Caco-2 (cell line): ENCODE data around the gene PTEN. TPM values are rescaled to one million over a fixed set of nuclear protein-coding genes. Genes with fewer than 3 reads are reported as not detected.

Source experiments
- BruUV-seq: library from RNA; stranded (reverse); fragments of 400-500 nt; replicated peaks from 2 replicates; lab custom pipeline; 2021; lab: Mats Ljungman, UMichigan
- CTCF ChIA-PET: fragments of 300-600 bp; sonication (Branson Sonifier 250); formaldehyde crosslinking; loops from one replicate; lab custom pipeline; 2022; ENCODE audit warnings: antibody characterized with exemption; lab: Charles Lee
- POLR2A ChIA-PET: fragments of 300-600 bp; sonication (Branson Sonifier 250); formaldehyde crosslinking; loops from one replicate; lab custom pipeline; 2022; ENCODE audit warnings: antibody characterized with exemption; lab: Charles Lee
- DNase-seq, 2 experiments: peaks; one replicate each; pipeline versions ENCODE4 v3.0.0 to v3.0.0-alpha.2; 2020 to 2022
- H3K27me3 ChIP-seq: replicated peaks from 2 replicates; pipeline ENCODE4 v1.6.0; 2011; ENCODE audit warnings: low read length; ENCODE audit not compliant: control insufficient read depth, insufficient read depth
- H3K36me3 ChIP-seq: 2 replicates; pipeline ENCODE4 v1.5.1; 2011; ENCODE audit warnings: low read length; ENCODE audit not compliant: control insufficient read depth, insufficient read depth
- H3K4me1 ChIP-seq: fragments of 250-450 bp; sonication (Bioruptor Pico); 2 replicates; pipeline ENCODE4 v1.5.1; 2020; ENCODE audit warnings: mild to moderate bottlenecking
- H3K4me3 ChIP-seq: 2 replicates; pipeline ENCODE4 v1.5.1; 2011; ENCODE audit warnings: low read depth, mild to moderate bottlenecking, control low read depth, low read length
- H3K9me3 ChIP-seq: fragments of 250-450 bp; sonication (Bioruptor Pico); 2 replicates; pipeline ENCODE4 v1.5.1; 2020; ENCODE audit warnings: mild to moderate bottlenecking, moderate library complexity
- H3K27ac Mint-ChIP-seq: one replicate; pipeline ENCODE4 v1.8.0; 2022; ENCODE audit warnings: mixed read lengths; ENCODE audit not compliant: unreplicated experiment
- H3K27me3 Mint-ChIP-seq: one replicate; pipeline ENCODE4 v1.8.0; 2022; ENCODE audit warnings: mixed read lengths; ENCODE audit not compliant: insufficient read depth, unreplicated experiment
- H3K36me3 Mint-ChIP-seq: one replicate; pipeline ENCODE4 v1.8.0; 2022; ENCODE audit warnings: mild to moderate bottlenecking, mixed read lengths; ENCODE audit not compliant: insufficient read depth, unreplicated experiment
- H3K4me1 Mint-ChIP-seq: one replicate; pipeline ENCODE4 v1.8.0; 2022; ENCODE audit warnings: low read depth, mixed read lengths; ENCODE audit not compliant: unreplicated experiment
- H3K4me3 Mint-ChIP-seq: one replicate; pipeline ENCODE4 v1.8.0; 2022; ENCODE audit warnings: mild to moderate bottlenecking, moderate library complexity, mixed read lengths; ENCODE audit not compliant: unreplicated experiment
- H3K9me3 Mint-ChIP-seq: one replicate; pipeline ENCODE4 v1.8.0; 2022; ENCODE audit warnings: mixed read lengths; ENCODE audit not compliant: unreplicated experiment
- intact Hi-C: fragments of 100-400 bp; cut with micrococcal nuclease; formaldehyde crosslinking; loops from one replicate; pipeline ENCODE4 v1.10.0; 2022; ENCODE audit not compliant: unreplicated experiment
- total RNA-seq: library from RNA; stranded (reverse); gene quantifications from 2 replicates; pipeline ENCODE4 v1.2.3, GENCODE V29; 2022
- TF ChIP-seq, protein P1 (sequence below), 2 experiments: fragments of 200-600 bp in 1 of 2; IDR thresholded peaks; 1 replicate in 1 of 2; 2 replicates in 1 of 2; pipeline versions ENCODE4 v1.5.1 to v1.8.0; 2011 to 2022; ENCODE audit warnings: antibody characterized with exemption in 1 of 2, control low read depth in 1 of 2, inconsistent platforms in 1 of 2, low read depth in 1 of 2, low read length in 1 of 2, mild to moderate bottlenecking in 1 of 2, moderate library complexity in 1 of 2; ENCODE audit not compliant: insufficient read depth in 1 of 2, severe bottlenecking in 1 of 2, unreplicated experiment in 1 of 2

The PTEN gene
- total RNA-seq, 1 experiment from 2014 or later: 56.3 TPM

DNA sequence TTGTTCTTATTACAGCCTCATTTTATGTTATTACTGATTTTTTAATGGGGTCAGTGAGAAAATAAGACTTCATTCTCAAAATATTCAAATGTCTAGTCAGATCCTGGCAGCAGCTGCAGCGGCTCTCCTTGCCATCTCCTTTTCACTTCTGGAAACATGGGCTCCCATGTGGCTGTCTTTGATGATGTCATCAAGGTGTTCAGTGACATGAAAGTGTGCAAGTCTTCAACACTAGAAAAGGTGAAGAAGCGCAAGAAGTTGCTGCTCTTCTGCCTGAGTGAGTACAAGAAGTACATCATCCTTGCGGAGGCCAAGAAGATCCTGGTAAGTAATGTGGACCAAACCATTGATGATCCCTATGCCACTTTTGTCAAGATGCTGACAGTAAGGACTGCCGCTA, 19.7 kb upstream of the PTEN start:
- Histone ChIP-seq H3K27me3 (no peaks in the 10 kb centered on the region), H3K9me3 (no peaks in the 10 kb centered on the region), H3K36me3 (no peaks in the 10 kb centered on the region), H3K4me1 (peaks cover 38% of the 10 kb centered on the region), H3K4me3 (no peak overlapping the region)
- H3K27me3 Mint-ChIP-seq: no peaks in the 10 kb centered on the region
- H3K4me1 Mint-ChIP-seq: peaks cover 23% of the 10 kb centered on the region
- peak overlapping the region; percentile 32 for H3K27ac Mint-ChIP-seq
- BruUV-seq: no TSS peak
- CTCF ChIA-PET: no interaction called here
- peaks cover 7% of the 10 kb centered on the region for H3K36me3 Mint-ChIP-seq
- no peak for DNase-seq
- no peak overlapping the region for H3K4me3 Mint-ChIP-seq
- intact Hi-C loops: loop anchor here (2.0 kb wide), 1 partner anchor 19 kb away; the partner anchor contains the start of genes KLLN and PTEN
- H3K9me3 Mint-ChIP-seq: no peaks in the 10 kb centered on the region
- POLR2A ChIA-PET: no interaction called here
- TF ChIP-seq, protein P1, sequence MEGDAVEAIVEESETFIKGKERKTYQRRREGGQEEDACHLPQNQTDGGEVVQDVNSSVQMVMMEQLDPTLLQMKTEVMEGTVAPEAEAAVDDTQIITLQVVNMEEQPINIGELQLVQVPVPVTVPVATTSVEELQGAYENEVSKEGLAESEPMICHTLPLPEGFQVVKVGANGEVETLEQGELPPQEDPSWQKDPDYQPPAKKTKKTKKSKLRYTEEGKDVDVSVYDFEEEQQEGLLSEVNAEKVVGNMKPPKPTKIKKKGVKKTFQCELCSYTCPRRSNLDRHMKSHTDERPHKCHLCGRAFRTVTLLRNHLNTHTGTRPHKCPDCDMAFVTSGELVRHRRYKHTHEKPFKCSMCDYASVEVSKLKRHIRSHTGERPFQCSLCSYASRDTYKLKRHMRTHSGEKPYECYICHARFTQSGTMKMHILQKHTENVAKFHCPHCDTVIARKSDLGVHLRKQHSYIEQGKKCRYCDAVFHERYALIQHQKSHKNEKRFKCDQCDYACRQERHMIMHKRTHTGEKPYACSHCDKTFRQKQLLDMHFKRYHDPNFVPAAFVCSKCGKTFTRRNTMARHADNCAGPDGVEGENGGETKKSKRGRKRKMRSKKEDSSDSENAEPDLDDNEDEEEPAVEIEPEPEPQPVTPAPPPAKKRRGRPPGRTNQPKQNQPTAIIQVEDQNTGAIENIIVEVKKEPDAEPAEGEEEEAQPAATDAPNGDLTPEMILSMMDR (IDR thresholded peaks at IDR 0.05; ENCODE audit: insufficient read depth in 1 of 2, low read depth in 1 of 2, low read length in 1 of 2, severe bottlenecking in 1 of 2, unreplicated experiment in 1 of 2): no peak

- H3K36me3 ChIP-seq: no peaks in the 10 kb centered on the region
- ChIA-PET CTCF (interaction anchor here (0.9 kb wide), 1 partner anchor 738 kb away, joined by 3 read pairs; no protein-coding TSS in a partner anchor), POLR2A (interaction anchor here (0.6 kb wide), 1 partner anchor 11 kb away, joined by 8 read pairs; no protein-coding TSS in a partner anchor)
- no peak overlapping the region for H3K4me3 ChIP-seq
- peaks cover 23% of the 10 kb centered on the region for H3K4me1 Mint-ChIP-seq
- H3K27me3 Mint-ChIP-seq: no peaks in the 10 kb centered on the region
- BruUV-seq: no TSS peak
- TF ChIP-seq, protein P1 (IDR thresholded peaks at IDR 0.05; ENCODE audit: insufficient read depth in 1 of 2, low read depth in 1 of 2, low read length in 1 of 2, severe bottlenecking in 1 of 2, unreplicated experiment in 1 of 2): no peak
- no peak for DNase-seq
- H3K36me3 Mint-ChIP-seq: peaks cover 7% of the 10 kb centered on the region
- H3K27ac Mint-ChIP-seq: peak overlapping the region; percentile 32
- H3K27me3 ChIP-seq: no peaks in the 10 kb centered on the region
- H3K9me3 Mint-ChIP-seq: no peaks in the 10 kb centered on the region
- no peaks in the 10 kb centered on the region for H3K9me3 ChIP-seq
- peaks cover 40% of the 10 kb centered on the region for H3K4me1 ChIP-seq
- no peak overlapping the region for H3K4me3 Mint-ChIP-seq
- intact Hi-C loops: no loop called here
Observed at GRCh38 chr10:87844837-87845623, 18.4 kb upstream of the PTEN start.

GRCh38 chr10:87845624-87845998, 17.8 kb upstream of the PTEN start:
- CTCF ChIA-PET: interaction anchor here (0.9 kb wide), 1 partner anchor 737 kb away, joined by 3 read pairs; no protein-coding TSS in a partner anchor

More at GRCh38 chr10:87845624-87845998, 17.8 kb upstream of the PTEN start:
- Mint-ChIP-seq H3K4me1 (peaks cover 23% of the 10 kb centered on the region), H3K9me3 (no peaks in the 10 kb centered on the region), H3K36me3 (peaks cover 7% of the 10 kb centered on the region), H3K27ac (no peak overlapping the region), H3K4me3 (no peak overlapping the region), H3K27me3 (no peaks in the 10 kb centered on the region)
- H3K36me3 ChIP-seq: no peaks in the 10 kb centered on the region
- peaks cover 46% of the 10 kb centered on the region for H3K4me1 ChIP-seq
- DNase-seq: no peak
- H3K4me3 ChIP-seq: no peak overlapping the region
- intact Hi-C loops: no loop called here
- BruUV-seq: no TSS peak
- POLR2A ChIA-PET: interaction anchor here (0.5 to 0.6 kb wide), 2 partner anchors 12 to 14 kb away, joined by 3 to 8 read pairs; no protein-coding TSS in a partner anchor
- TF ChIP-seq, protein P1 (IDR thresholded peaks at IDR 0.05; ENCODE audit: insufficient read depth in 1 of 2, low read depth in 1 of 2, low read length in 1 of 2, severe bottlenecking in 1 of 2, unreplicated experiment in 1 of 2): no peak
- H3K9me3 ChIP-seq: no peaks in the 10 kb centered on the region
- H3K27me3 ChIP-seq: no peaks in the 10 kb centered on the region
